ENCODE results near the gene HBM.
"Not testable (repeated sequence)": the region's sequence is repeated elsewhere in the genome, so short reads cannot be mapped to it uniquely, and the experiment has no call there.

The HBM gene

DNA sequence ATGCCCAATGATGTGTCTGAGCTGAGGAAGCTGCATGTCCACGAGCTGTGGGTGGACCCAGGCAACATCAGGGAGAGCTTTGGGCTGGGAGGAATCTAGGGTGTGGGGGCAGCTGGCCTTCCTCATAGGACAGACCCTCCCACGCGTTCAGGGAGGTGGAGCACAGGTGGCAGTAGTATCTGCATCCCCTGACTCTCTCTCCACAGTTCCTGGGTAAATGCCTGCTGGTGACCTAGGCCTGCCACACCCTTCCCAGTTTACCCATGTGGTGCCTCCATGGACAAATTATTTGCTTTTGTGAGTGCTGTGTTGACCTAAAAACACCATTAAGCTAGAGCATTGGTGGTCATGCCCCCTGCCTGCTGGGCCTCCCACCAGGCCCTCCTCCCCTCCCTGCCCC lies 3.2 kb downstream of the HBM start:
- no peak for DNase-seq (ENCODE audit: low spot score)

DNA sequence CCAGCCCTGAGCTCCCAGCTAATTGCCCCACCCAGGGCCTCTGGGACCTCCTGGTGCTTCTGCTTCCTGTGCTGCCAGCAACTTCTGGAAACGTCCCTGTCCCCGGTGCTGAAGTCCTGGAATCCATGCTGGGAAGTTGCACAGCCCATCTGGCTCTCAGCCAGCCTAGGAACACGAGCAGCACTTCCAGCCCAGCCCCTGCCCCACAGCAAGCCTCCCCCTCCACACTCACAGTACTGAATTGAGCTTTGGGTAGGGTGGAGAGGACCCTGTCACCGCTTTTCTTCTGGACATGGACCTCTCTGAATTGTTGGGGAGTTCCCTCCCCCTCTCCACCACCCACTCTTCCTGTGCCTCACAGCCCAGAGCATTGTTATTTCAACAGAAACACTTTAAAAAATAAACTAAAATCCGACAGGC lies 4.3 kb downstream of the HBM start:
- not testable (repeated sequence) for DNase-seq (ENCODE audit: low spot score)

DNA sequence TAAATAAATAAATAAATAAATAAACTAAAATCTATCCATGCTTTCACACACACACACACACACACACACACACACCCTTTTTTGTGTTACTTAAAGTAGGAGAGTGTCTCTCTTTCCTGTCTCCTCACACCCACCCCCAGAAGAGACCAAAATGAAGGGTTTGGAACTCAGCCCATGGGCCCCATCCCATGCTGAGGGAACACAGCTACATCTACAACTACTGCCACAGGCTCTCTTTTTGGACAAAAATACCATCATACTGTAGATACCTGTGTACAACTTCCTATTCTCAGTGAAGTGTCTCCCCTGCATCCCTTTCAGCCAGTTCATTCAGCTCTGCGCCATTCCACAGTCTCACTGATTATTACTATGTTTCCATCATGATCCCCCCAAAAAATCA lies 5.0 kb downstream of the HBM start:
- DNase-seq (ENCODE audit: low spot score) = no peak

DNA sequence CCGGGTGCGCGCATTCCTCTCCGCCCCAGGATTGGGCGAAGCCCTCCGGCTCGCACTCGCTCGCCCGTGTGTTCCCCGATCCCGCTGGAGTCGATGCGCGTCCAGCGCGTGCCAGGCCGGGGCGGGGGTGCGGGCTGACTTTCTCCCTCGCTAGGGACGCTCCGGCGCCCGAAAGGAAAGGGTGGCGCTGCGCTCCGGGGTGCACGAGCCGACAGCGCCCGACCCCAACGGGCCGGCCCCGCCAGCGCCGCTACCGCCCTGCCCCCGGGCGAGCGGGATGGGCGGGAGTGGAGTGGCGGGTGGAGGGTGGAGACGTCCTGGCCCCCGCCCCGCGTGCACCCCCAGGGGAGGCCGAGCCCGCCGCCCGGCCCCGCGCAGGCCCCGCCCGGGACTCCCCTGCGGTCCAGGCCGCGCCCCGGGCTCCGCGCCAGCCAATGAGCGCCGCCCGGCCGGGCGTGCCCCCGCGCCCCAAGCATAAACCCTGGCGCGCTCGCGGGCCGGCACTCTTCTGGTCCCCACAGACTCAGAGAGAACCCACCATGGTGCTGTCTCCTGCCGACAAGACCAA lies 6.7 kb downstream of the HBM start, which contains the start of gene HBA2:
Gene HBA2 (plus strand): TSS at position 503 of the 568 bp plus-strand sequence. CDS start 37 bp downstream, at position 540.
- not testable (repeated sequence) for DNase-seq (ENCODE audit: low spot score)

DNA sequence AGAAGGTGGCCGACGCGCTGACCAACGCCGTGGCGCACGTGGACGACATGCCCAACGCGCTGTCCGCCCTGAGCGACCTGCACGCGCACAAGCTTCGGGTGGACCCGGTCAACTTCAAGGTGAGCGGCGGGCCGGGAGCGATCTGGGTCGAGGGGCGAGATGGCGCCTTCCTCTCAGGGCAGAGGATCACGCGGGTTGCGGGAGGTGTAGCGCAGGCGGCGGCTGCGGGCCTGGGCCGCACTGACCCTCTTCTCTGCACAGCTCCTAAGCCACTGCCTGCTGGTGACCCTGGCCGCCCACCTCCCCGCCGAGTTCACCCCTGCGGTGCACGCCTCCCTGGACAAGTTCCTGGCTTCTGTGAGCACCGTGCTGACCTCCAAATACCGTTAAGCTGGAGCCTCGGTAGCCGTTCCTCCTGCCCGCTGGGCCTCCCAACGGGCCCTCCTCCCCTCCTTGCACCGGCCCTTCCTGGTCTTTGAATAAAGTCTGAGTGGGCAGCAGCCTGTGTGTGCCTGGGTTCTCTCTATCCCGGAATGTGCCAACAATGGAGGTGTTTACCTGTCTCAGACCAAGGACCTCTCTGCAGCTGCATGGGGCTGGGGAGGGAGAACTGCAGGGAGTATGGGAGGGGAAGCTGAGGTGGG lies 7.6 kb downstream of the HBM start:
- DNase-seq (ENCODE audit: low spot score) = not testable (repeated sequence)

DNA sequence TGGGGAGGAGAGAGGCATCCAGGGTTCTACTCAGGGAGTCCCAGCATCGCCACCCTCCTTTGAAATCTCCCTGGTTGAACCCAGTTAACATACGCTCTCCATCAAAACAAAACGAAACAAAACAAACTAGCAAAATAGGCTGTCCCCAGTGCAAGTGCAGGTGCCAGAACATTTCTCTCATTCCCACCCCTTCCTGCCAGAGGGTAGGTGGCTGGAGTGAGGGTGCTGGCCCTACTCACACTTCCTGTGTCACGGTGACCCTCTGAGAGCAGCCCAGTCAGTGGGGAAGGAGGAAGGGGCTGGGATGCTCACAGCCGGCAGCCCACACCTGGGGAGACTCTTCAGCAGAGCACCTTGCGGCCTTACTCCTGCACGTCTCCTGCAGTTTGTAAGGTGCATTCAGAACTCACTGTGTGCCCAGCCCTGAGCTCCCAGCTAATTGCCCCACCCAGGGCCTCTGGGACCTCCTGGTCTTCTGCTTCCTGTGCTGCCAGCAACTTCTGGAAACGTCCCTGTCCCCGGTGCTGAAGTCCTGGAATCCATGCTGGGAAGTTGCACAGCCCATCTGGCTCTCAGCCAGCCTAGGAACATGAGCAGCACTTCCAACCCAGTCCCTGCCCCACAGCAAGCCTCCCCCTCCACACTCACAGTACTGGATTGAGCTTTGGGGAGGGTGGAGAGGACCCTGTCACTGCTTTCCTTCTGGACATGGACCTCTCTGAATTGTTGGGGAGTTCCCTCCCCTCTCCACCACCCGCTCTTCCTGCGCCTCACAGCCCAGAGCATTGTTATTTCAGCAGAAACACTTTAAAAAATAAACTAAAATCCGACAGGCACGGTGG lies 8.4 kb downstream of the HBM start:
- not testable (repeated sequence) for DNase-seq (ENCODE audit: low spot score)

DNA sequence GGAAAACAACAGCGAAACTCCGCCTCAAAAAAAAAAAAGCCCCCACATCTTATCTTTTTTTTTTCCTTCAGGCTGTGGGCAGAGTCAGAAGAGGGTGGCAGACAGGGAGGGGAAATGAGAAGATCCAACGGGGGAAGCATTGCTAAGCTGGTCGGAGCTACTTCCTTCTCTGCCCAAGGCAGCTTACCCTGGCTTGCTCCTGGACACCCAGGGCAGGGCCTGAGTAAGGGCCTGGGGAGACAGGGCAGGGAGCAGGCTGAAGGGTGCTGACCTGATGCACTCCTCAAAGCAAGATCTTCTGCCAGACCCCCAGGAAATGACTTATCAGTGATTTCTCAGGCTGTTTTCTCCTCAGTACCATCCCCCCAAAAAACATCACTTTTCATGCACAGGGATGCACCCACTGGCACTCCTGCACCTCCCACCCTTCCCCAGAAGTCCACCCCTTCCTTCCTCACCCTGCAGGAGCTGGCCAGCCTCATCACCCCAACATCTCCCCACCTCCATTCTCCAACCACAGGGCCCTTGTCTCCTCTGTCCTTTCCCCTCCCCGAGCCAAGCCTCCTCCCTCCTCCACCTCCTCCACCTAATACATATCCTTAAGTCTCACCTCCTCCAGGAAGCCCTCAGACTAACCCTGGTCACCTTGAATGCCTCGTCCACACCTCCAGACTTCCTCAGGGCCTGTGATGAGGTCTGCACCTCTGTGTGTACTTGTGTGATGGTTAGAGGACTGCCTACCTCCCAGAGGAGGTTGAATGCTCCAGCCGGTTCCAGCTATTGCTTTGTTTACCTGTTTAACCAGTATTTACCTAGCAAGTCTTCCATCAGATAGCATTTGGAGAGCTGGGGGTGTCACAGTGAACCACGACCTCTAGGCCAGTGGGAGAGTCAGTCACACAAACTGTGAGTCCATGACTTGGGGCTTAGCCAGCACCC lies 9.5 kb downstream of the HBM start:
- no peak for DNase-seq (ENCODE audit: low spot score)

DNA sequence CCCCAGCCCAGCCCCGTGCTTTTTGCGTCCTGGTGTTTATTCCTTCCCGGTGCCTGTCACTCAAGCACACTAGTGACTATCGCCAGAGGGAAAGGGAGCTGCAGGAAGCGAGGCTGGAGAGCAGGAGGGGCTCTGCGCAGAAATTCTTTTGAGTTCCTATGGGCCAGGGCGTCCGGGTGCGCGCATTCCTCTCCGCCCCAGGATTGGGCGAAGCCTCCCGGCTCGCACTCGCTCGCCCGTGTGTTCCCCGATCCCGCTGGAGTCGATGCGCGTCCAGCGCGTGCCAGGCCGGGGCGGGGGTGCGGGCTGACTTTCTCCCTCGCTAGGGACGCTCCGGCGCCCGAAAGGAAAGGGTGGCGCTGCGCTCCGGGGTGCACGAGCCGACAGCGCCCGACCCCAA lies 10.2 kb downstream of the HBM start:
- not testable (repeated sequence) for DNase-seq (ENCODE audit: low spot score)

DNA sequence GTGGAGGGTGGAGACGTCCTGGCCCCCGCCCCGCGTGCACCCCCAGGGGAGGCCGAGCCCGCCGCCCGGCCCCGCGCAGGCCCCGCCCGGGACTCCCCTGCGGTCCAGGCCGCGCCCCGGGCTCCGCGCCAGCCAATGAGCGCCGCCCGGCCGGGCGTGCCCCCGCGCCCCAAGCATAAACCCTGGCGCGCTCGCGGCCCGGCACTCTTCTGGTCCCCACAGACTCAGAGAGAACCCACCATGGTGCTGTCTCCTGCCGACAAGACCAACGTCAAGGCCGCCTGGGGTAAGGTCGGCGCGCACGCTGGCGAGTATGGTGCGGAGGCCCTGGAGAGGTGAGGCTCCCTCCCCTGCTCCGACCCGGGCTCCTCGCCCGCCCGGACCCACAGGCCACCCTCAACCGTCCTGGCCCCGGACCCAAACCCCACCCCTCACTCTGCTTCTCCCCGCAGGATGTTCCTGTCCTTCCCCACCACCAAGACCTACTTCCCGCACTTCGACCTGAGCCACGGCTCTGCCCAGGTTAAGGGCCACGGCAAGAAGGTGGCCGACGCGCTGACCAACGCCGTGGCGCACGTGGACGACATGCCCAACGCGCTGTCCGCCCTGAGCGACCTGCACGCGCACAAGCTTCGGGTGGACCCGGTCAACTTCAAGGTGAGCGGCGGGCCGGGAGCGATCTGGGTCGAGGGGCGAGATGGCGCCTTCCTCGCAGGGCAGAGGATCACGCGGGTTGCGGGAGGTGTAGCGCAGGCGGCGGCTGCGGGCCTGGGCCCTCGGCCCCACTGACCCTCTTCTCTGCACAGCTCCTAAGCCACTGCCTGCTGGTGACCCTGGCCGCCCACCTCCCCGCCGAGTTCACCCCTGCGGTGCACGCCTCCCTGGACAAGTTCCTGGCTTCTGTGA lies 11.0 kb downstream of the HBM start, which contains the start of gene HBA1:
Gene HBA1 (plus strand): TSS at position 204 of the 906 bp plus-strand sequence. CDS start 37 bp downstream, at position 241.
- DNase-seq (ENCODE audit: low spot score) = not testable (repeated sequence)

DNA sequence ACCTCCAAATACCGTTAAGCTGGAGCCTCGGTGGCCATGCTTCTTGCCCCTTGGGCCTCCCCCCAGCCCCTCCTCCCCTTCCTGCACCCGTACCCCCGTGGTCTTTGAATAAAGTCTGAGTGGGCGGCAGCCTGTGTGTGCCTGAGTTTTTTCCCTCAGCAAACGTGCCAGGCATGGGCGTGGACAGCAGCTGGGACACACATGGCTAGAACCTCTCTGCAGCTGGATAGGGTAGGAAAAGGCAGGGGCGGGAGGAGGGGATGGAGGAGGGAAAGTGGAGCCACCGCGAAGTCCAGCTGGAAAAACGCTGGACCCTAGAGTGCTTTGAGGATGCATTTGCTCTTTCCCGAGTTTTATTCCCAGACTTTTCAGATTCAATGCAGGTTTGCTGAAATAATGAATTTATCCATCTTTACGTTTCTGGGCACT lies 11.6 kb downstream of the HBM start:
- DNase-seq (ENCODE audit: low spot score) = no peak

DNA sequence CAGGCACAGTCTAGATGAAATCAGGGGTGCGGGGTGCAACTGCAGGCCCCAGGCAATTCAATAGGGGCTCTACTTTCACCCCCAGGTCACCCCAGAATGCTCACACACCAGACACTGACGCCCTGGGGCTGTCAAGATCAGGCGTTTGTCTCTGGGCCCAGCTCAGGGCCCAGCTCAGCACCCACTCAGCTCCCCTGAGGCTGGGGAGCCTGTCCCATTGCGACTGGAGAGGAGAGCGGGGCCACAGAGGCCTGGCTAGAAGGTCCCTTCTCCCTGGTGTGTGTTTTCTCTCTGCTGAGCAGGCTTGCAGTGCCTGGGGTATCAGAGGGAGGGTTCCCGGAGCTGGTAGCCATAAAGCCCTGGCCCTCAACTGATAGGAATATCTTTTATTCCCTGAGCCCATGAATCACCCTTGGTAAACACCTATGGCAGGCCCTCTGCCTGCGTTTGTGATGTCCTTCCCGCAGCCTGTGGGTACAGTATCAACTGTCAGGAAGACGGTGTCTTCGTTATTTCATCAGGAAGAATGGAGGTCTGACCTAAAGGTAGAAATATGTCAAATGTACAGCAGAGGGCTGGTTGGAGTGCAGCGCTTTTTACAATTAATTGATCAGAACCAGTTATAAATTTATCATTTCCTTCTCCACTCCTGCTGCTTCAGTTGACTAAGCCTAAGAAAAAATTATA lies 12.3 kb downstream of the HBM start:
- DNase-seq (ENCODE audit: low spot score) = no peak

DNA sequence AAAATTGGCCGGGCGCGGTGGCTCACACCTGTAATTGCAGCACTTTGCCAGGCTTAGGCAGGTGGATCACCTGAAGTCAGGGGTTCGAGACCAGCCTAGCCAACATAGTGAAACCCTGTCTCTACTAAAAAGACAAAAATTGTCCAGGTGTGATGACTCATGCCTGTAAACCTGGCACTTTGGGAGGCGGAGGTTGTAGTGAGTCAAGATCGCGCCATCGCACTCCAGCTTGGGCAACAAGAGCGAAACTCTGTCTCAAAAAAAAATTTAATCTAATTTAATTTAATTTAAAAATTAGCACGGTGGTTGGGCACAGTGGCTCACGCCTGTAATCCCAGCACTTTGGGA lies 12.9 kb downstream of the HBM start:
- no peak for DNase-seq (ENCODE audit: low spot score)

DNA sequence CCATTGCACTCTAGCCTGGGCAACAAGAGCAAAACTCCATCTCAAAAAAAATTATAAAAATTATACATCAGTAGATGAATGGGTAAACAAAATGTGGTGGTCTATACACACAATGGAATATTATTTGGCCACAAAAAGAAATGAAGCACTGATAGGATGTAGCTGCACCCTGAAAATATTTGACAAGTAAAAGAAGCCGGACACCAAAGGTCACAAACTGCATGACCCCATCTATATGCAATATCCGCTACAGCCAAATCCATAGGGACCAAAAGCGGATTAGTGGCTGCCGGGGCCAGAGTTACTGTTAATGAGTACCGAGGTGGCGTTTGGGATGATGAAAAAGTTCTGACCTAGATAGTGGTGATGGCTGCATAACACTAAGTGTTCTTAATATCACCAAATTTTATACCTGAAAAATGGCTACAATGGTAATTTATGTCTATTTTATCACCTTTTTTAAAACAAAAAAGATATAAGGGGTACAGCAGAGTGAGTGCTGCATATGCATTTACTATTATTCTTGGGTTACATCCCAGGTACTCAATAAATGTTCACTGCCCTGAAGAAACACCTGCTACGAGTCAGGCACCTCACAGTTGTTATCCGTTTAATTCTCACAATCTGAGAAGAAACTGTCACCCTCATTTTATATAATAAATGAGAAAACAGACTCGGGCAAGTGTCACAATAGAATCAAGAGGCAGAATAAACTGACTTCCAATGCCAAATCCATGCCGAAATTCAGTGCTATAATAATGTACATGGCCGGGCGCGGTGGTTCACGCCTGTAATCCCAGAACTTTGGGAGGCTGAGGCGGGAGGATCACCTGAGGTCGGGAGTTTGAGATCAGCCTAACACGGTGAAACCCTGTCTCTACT lies 13.7 kb downstream of the HBM start:
- DNase-seq (ENCODE audit: low spot score) = no peak

DNA sequence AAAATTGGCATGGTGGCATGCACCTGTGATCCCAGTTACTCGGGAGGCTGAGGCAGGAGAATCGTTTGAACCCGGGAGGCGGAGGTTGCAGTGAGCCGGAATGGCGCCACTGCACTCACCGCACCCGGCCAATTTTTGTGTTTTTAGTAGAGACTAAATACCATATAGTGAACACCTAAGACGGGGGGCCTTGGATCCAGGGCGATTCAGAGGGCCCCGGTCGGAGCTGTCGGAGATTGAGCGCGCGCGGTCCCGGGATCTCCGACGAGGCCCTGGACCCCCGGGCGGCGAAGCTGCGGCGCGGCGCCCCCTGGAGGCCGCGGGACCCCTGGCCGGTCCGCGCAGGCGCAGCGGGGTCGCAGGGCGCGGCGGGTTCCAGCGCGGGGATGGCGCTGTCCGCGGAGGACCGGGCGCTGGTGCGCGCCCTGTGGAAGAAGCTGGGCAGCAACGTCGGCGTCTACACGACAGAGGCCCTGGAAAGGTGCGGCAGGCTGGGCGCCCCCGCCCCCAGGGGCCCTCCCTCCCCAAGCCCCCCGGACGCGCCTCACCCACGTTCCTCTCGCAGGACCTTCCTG lies 14.4 kb downstream of the HBM start, which contains the start of gene HBQ1:
Gene HBQ1 (plus strand): TSS at position 359 of the 575 bp plus-strand sequence. CDS start 28 bp downstream, at position 387.
- peak; percentile 88 for DNase-seq (ENCODE audit: low spot score)

DNA sequence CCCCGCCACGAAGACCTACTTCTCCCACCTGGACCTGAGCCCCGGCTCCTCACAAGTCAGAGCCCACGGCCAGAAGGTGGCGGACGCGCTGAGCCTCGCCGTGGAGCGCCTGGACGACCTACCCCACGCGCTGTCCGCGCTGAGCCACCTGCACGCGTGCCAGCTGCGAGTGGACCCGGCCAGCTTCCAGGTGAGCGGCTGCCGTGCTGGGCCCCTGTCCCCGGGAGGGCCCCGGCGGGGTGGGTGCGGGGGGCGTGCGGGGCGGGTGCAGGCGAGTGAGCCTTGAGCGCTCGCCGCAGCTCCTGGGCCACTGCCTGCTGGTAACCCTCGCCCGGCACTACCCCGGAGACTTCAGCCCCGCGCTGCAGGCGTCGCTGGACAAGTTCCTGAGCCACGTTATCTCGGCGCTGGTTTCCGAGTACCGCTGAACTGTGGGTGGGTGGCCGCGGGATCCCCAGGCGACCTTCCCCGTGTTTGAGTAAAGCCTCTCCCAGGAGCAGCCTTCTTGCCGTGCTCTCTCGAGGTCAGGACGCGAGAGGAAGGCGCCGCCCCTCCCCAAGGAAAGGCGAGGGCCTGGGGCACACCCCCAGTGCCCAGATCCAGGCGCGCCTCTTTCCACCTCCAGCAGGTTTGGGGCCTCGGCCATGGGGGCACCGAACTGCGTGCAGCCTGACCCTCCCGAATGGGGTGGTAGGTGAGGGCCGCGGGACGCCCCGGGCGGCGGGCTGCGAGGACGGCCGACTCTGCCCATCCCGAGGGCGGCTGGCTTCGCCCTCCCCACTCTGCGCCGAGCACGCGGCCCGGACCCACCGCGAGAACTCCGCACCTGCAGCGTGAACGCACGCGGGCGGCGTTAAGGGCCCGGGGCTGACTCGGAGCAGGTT lies 15.1 kb downstream of the HBM start:
- DNase-seq (ENCODE audit: low spot score) = peak; percentile 97

DNA sequence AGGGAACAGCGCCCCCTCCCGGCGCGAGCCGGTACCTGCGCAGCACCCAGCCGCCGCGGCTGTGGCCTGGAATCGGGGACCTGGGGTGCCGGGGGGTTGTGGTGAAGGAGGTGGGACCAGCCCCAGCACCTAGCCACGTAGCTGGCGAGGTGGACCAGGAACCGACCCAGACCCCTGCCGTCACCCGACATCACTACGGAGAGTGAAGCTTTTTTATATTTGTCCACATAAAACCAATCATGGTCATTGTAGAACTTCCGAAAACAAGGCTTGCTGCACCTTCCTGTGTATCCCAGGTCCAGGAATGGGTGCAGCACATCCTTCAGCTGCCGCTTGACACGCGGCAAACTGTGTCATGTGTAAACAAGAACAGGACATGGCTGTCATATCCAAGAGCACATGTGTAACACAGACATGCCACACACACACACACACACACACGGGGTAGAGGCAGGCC lies 15.8 kb downstream of the HBM start:
- DNase-seq (ENCODE audit: low spot score) = no peak

DNA sequence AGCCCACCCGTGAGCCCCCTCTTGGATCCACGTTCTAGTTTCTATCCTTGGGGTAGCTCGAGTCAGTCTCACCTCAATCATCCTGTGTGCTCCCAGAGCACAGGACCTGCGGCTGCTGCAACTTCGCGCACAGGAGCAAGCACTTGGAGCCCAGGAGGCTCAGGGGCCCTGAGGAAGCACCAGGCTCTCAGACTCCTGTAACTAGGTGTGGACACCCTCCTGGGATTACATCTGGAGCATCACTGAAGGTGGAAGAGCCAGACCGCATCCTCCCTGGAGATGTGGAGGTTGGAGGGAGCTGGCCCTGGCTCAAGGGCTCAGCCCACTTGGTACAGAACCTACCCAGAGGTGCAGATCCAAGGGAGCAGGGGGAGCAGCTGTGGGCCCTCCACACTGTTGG lies 17.2 kb downstream of the HBM start:
- no peak for DNase-seq (ENCODE audit: low spot score)
